ENCODE data around the gene SMARCE1. TPM values are rescaled to one million over a fixed set of nuclear protein-coding genes. Genes with fewer than 3 reads are reported as not detected.

SMARCE1 gene
- total RNA-seq, 1 donor from 2014 or later: 115 TPM

DNA sequence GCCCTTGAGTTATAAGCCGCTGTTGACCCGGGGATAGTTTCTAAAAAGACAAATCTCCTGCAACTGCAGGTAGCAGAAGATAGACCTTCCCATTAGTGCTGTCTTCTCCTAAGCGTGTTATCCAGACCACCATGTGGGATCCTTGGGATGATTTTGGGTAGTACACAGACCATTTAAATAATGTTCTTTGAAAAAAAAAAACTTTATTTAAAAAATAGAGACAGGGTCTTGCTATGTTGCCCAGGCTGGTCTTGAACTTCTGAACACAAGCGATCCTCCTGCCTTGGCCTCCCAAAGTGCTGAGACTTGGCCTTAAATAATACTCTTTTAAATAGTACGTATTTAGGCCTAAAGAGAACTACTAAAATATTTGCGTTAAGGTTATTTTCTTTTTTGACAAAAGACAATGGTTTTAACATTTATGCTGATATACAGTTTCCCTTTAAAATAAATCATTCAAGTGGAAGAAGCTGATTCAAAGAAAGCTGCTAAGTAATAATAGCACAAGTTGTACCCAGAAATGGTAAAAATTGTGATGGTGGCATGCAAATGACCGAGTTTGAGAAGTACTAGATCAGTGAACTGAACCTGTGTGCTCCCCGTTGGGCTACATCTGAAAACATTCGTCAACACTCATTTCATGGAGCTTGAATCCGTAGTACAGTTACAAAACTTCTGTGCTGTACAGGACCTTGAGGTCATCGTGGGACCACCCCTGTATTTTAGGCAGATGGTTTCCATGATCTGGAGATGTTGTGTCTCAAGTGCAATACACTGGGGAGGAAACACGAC lies 24.0 kb downstream of the SMARCE1 start:
- no peaks in the 10 kb centered on the region for H3K36me3 ChIP-seq (ENCODE audit: control insufficient read depth, insufficient read depth, low read length)
- TF ChIP-seq, protein P1, sequence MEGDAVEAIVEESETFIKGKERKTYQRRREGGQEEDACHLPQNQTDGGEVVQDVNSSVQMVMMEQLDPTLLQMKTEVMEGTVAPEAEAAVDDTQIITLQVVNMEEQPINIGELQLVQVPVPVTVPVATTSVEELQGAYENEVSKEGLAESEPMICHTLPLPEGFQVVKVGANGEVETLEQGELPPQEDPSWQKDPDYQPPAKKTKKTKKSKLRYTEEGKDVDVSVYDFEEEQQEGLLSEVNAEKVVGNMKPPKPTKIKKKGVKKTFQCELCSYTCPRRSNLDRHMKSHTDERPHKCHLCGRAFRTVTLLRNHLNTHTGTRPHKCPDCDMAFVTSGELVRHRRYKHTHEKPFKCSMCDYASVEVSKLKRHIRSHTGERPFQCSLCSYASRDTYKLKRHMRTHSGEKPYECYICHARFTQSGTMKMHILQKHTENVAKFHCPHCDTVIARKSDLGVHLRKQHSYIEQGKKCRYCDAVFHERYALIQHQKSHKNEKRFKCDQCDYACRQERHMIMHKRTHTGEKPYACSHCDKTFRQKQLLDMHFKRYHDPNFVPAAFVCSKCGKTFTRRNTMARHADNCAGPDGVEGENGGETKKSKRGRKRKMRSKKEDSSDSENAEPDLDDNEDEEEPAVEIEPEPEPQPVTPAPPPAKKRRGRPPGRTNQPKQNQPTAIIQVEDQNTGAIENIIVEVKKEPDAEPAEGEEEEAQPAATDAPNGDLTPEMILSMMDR (IDR thresholded peaks at IDR 0.05; ENCODE audit: insufficient read depth, low read length, poor library complexity, severe bottlenecking): no peak
- H3K27me3 ChIP-seq (ENCODE audit: control insufficient read depth, insufficient read depth, low read length): no peaks in the 10 kb centered on the region
- H3K4me3 ChIP-seq (ENCODE audit: low read depth, low read length): no peak overlapping the region
- DNase-seq (ENCODE audit: low read depth): no peak

DNA sequence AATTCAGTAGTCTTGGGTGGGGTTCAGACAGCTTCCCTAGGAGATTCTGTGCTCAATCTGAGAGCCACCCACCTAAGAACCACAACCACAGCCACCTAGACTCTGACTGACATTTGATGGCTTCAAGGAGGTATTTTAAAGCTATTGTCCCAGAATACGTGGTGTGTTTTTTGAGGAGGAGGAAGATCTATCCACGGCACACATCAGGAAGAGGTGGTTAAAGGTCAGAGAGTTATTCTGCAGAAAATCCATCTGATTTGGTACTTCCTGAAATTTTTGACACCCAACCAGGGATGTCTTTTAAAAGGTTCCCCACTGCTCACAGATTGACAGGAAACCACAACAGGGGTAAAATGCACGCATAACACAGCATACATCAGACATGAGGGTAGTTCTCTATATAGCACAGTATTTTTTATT lies 25.1 kb downstream of the SMARCE1 start:
- peaks cover 2% of the 10 kb centered on the region for H3K27me3 ChIP-seq (ENCODE audit: control insufficient read depth, insufficient read depth, low read length)
- no peak for DNase-seq (ENCODE audit: low read depth)
- no peaks in the 10 kb centered on the region for H3K36me3 ChIP-seq (ENCODE audit: control insufficient read depth, insufficient read depth, low read length)
- TF ChIP-seq, protein P1 (IDR thresholded peaks at IDR 0.05; ENCODE audit: insufficient read depth, low read length, poor library complexity, severe bottlenecking): no peak
- no peak overlapping the region for H3K4me3 ChIP-seq (ENCODE audit: low read depth, low read length)

DNA sequence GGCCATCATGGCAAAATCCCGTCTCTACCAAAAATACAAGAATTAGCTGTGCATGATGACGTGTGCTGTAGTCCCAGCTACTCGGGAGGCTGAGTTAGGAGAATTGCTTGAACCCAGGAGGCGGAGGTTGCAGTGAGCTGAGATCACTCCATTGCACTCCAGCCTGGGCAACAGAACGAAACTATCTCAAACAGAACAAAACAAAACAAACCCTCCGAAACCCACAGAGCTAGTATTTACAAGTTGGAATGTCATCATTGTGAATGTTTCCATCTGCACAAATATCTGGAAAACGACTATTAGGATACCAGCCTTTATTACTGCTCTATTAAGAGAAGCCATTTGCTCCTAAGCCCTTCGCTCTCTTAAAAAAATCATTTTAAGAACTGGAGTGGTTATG lies 26.0 kb downstream of the SMARCE1 start:
- Histone ChIP-seq H3K36me3 (ENCODE audit: control insufficient read depth, insufficient read depth, low read length) (no peaks in the 10 kb centered on the region), H3K27me3 (ENCODE audit: control insufficient read depth, insufficient read depth, low read length) (peaks cover 3% of the 10 kb centered on the region), H3K4me3 (ENCODE audit: low read depth, low read length) (no peak overlapping the region)
- no peak for DNase-seq (ENCODE audit: low read depth)
- TF ChIP-seq, protein P1 (IDR thresholded peaks at IDR 0.05; ENCODE audit: insufficient read depth, low read length, poor library complexity, severe bottlenecking): no peak

DNA sequence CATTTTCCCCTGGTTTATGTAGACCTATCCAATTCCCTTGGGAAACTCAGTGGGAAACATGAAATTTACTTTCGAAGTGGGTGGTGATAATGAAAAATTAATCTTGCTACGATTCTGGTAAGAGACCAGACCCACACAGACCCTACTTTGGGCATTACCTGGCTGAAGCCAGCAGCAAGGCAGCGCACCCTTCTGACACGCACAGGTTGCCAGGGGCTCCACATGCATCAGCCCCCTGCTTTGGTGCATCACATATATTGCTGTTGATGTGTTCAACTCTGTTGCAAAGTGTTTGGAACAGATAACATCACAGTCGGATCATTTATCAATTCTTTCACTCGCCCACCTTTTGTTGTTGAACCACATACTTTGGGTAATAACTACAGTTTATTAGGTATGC lies 26.6 kb downstream of the SMARCE1 start:
- Histone ChIP-seq H3K4me3 (ENCODE audit: low read depth, low read length) (no peak overlapping the region), H3K36me3 (ENCODE audit: control insufficient read depth, insufficient read depth, low read length) (no peaks in the 10 kb centered on the region), H3K27me3 (ENCODE audit: control insufficient read depth, insufficient read depth, low read length) (peaks cover 5% of the 10 kb centered on the region)
- DNase-seq (ENCODE audit: low read depth): no peak
- TF ChIP-seq, protein P1 (IDR thresholded peaks at IDR 0.05; ENCODE audit: insufficient read depth, low read length, poor library complexity, severe bottlenecking): no peak

DNA sequence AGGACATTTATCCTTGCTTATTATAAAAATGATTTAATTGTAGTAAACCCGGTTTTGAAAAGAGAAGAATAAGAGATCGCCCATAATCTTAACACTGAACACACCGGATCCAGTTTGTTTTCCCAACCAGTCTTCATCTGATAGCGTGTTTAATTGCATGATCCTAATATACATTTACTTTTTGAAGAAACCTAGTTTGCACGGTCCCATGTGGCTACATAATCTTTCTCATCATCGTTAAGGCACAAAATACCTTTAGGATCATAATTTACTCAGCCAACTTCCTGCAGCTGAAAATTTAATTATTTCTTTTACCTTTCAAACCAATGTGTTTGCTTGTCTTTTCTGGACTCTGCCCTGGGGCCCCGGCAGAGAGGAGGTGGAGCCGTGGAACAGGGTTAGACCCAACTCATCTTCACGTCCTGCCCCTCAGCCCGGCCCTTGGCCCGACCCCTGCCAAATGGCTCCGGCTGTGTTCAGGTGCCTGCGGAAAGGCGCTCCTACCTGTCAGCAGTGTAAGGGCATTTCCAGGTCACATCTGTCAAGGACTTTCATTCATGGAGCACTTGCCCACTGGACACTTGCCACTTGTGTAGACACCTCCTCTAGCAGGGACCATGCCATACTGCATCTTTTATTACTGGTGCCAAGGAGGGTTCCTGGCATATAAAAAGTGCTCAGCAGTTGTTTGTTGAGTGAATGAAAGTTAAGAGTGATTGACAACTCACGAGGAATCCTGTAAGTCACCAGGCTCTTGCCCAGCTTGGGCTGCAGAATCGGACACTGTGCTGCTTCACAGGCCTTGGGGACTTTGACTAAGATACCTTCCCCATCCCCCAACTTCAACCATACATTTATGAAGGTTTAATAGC lies 28.6 kb downstream of the SMARCE1 start:
- TF ChIP-seq, protein P1 (IDR thresholded peaks at IDR 0.05; ENCODE audit: insufficient read depth, low read length, poor library complexity, severe bottlenecking): no peak
- DNase-seq (ENCODE audit: low read depth): no peak
- Histone ChIP-seq H3K4me3 (ENCODE audit: low read depth, low read length) (no peak overlapping the region), H3K27me3 (ENCODE audit: control insufficient read depth, insufficient read depth, low read length) (peaks cover 5% of the 10 kb centered on the region), H3K36me3 (ENCODE audit: control insufficient read depth, insufficient read depth, low read length) (no peaks in the 10 kb centered on the region)

Measured in kidney epithelial cell (primary cell).